Muscle layer of colon (tissue), 2 donors: ENCODE measurements around the gene HOXA1.
A peak's percentile ranks its signal among the peaks of the same experiment; 100 is the strongest.

Experiments
- H3K27ac ChIP-seq: one replicate; pipeline ENCODE4 v1.7.0; 2013; ENCODE audit warnings: low read depth, mild to moderate bottlenecking, low read length, moderate library complexity
- H3K27me3 ChIP-seq, 2 donors: one replicate each; pipeline ENCODE4 v1.7.0; 2013; ENCODE audit warnings: low read length in 2 of 2, mild to moderate bottlenecking in 2 of 2; ENCODE audit not compliant: insufficient read depth in 2 of 2, control insufficient read depth in 1 of 2
- H3K36me3 ChIP-seq: one replicate; pipeline ENCODE4 v1.7.0; 2013; ENCODE audit warnings: mild to moderate bottlenecking, low read length; ENCODE audit not compliant: insufficient read depth
- H3K4me1 ChIP-seq: one replicate; pipeline ENCODE4 v1.7.0; 2013; ENCODE audit warnings: mild to moderate bottlenecking, low read length; ENCODE audit not compliant: insufficient read depth
- H3K4me3 ChIP-seq, 2 donors: one replicate each; pipeline ENCODE4 v1.7.0; 2013; ENCODE audit warnings: low read length in 2 of 2, low read depth in 1 of 2, mild to moderate bottlenecking in 1 of 2, moderate library complexity in 1 of 2
- H3K9ac ChIP-seq: one replicate; pipeline ENCODE4 v1.7.0; 2013; ENCODE audit warnings: low read length
- H3K9me3 ChIP-seq: one replicate; pipeline ENCODE4 v1.7.0; 2013; ENCODE audit warnings: mild to moderate bottlenecking, low read length
- donor health status: abdominal sarcoma.
- donor health status: Adenocarcinoma of cecum.

The HOXA1 gene

DNA sequence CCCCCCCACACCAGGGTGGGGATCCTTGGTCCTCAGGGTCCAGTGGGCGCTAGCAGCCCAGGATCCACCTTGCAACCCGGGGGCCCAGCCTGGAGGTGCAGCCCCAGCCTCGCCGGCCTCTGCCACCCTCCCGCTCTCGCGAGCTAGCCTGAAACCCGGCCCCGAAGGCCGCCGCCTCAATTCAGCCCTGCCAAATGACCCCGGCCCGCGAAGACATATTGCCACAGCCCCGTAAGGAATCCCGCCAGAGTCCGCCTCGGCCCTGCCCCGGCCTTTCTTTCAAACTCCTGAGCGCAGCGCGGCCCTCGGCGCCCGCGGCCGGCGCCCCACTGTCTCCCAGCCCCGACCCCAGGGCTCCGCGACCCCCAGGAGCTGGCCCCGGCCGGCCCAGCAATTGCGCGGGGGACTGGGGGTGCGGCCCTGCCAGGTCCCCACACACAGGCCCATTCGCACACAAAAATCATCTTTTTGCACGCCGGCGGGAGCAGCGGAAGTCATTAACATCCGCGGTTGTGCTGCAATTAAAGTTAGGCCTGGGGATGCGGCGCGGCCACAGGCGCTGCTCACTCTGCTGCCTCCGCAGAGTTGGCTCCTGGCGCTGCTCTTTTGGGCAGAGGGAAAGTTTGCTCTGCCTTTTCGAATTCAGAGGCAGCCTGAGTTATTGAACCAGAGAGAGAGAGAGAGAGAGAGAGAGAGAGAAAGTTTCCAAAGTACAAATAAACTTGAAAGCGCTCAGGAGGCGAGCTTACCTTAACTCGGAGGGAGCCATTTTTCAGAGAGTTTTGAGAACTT lies 43.7 kb upstream of the HOXA1 start:
- H3K27me3 ChIP-seq = no peaks in the 10 kb centered on the region
- H3K36me3 ChIP-seq = peaks cover 17% of the 10 kb centered on the region
- H3K4me3 ChIP-seq = peak overlapping the region in 1 of 2 donors; percentile 39
- no peak overlapping the region for H3K9ac ChIP-seq
- no peaks in the 10 kb centered on the region for H3K9me3 ChIP-seq
- peaks cover 59% of the 10 kb centered on the region for H3K4me1 ChIP-seq
- peak overlapping the region; percentile 59 for H3K27ac ChIP-seq

DNA sequence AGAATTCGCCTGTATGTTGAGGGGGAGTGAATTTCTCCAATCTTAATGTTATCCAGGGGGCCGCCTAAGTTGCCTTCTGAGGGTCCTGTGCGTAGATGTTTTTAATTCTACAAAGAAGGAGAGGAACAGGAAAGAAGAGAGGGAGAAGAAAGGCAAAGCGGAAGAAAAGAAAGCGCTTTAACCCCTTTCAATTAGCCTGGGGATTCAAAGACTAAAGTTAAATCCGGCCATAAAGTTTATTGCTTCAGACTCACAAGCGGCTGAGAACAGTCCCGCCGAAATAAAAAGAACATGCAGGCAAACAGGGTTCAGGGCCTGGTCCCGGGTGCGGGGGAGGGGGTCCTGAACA lies 43.2 kb upstream of the HOXA1 start:
- no peak overlapping the region for H3K9ac ChIP-seq
- H3K4me1 ChIP-seq = peaks cover 59% of the 10 kb centered on the region
- peaks cover 12% of the 10 kb centered on the region for H3K36me3 ChIP-seq
- H3K27ac ChIP-seq = peak overlapping the region; percentile 59
- H3K27me3 ChIP-seq = no peaks in the 10 kb centered on the region
- H3K4me3 ChIP-seq = peak overlapping the region in 1 of 2 donors; percentile 39
- no peaks in the 10 kb centered on the region for H3K9me3 ChIP-seq

DNA sequence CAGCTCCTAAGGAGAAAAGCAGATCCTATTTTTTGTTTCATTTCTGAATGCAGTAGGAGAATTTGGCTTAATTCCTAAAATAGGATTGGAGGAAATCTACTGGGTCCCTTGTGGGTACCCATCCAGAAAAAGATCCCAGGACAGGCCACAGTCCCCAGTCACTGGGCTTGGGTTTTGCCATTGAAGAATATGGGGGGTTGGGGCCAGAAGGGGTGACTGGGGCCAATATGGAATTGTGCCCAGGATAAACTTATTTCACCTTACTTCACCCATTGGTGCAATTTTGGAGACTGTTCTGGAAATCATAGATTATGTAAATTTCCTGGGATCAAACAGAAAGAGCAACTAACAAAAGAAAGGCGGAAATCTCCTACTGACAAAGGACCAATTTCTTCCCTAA lies 42.7 kb upstream of the HOXA1 start:
- peaks cover 9% of the 10 kb centered on the region for H3K36me3 ChIP-seq
- no peak overlapping the region for H3K9ac ChIP-seq
- H3K4me1 ChIP-seq = peaks cover 64% of the 10 kb centered on the region
- H3K27ac ChIP-seq = peak overlapping the region; percentile 59
- no peak overlapping the region for H3K4me3 ChIP-seq
- no peaks in the 10 kb centered on the region for H3K27me3 ChIP-seq
- no peaks in the 10 kb centered on the region for H3K9me3 ChIP-seq

DNA sequence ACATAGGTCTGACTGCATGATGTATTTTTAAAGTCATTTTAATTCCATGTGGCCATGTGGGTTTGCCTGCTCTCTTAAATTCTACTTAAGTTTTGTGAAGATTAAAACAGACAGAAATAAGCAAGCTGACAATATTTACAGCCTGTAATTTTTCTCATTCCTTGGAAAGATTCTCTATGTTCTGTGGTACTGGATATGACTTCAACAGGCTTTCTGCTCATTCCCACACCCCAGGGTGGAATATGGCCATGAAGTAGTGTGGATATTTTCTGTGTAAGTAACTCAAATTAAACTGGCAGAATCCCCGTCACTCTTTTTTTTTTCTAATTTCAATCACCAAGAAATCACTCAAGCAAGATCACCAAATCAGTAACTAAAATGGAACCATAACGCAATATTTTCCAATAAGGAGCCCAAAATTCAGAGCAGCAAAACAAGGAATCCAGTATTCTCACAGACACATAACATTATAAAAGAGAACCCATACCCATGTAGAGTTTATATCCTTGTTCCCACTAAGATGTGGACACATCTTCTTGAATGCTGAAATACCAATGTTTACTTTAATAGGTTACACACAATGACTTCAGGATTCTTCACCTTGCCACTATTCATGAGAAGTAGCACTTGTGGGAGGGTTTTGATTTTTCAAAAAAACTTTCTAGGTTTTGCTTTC lies 42.0 kb upstream of the HOXA1 start:
- Histone ChIP-seq H3K9me3 (no peaks in the 10 kb centered on the region), H3K4me3 (no peak overlapping the region), H3K9ac (peak overlapping the region; percentile 46), H3K4me1 (peaks cover 71% of the 10 kb centered on the region), H3K27me3 (no peaks in the 10 kb centered on the region), H3K36me3 (peaks cover 9% of the 10 kb centered on the region), H3K27ac (peak overlapping the region; percentile 59)

DNA sequence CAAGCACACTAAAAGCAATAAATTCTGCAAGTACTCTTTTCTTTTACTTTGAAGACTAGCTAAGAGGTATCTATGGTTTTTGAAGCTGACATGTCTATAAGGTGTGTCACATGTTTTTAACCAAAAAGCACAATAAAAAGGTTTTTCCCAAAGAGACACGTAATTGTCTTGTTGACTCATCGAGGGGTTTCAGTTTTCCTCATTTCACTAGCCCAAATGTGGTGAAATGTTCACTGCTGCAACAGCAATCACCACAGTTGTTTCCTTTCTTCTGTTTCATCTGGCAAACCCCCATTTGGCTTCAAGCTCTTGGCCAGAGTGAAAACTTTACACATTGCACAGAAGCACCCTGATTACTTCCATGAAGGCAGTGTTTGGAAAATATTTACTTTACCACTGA lies 38.6 kb upstream of the HOXA1 start:
- peak overlapping the region; percentile 28 for H3K27ac ChIP-seq
- H3K9me3 ChIP-seq = no peaks in the 10 kb centered on the region
- peaks cover 78% of the 10 kb centered on the region for H3K4me1 ChIP-seq
- no peak overlapping the region for H3K4me3 ChIP-seq
- H3K36me3 ChIP-seq = no peaks in the 10 kb centered on the region
- no peaks in the 10 kb centered on the region for H3K27me3 ChIP-seq
- peak overlapping the region; percentile 6 for H3K9ac ChIP-seq

DNA sequence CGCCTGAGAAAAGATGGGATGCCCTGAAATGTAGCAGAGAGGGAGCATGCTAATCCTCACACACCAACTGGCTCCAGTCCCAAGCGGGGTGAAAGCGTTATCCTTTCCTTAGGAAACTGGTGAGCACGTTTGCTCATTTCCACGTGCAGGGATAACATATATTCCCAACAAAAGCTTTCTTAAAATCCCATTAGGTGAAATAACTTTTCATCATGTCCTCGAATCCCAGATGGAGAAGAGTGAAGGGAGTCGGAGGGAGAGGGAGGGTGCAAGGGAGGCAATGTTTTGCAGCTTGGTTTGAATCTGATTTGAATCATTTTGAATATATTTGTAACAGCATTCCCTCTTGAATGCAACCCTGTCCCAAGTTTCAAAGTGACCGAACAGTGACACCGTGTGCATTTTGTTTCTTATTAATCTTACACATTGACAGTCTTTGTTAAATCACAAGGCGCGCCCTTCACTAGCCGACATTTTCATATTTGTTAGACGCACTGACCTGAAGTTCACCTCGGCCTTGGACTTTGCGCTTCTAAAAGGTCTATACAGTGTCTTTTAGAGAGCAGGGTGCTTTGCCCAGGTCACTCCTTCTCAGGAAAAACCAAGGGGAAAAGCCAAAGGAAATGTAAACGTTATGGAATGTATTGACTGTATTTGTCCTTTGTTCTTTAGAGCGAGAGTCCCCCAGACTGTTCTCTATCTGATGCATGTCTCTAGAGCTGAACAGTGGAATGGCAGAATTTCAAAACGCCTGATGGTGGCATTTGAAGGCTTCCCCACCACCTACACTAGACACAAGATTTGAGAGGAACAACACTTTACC lies 37.8 kb upstream of the HOXA1 start:
- peak overlapping the region; percentile 6 for H3K9ac ChIP-seq
- peak overlapping the region; percentile 35 for H3K27ac ChIP-seq
- peaks cover 82% of the 10 kb centered on the region for H3K4me1 ChIP-seq
- no peaks in the 10 kb centered on the region for H3K9me3 ChIP-seq
- H3K27me3 ChIP-seq = no peaks in the 10 kb centered on the region
- no peaks in the 10 kb centered on the region for H3K36me3 ChIP-seq
- no peak overlapping the region for H3K4me3 ChIP-seq

DNA sequence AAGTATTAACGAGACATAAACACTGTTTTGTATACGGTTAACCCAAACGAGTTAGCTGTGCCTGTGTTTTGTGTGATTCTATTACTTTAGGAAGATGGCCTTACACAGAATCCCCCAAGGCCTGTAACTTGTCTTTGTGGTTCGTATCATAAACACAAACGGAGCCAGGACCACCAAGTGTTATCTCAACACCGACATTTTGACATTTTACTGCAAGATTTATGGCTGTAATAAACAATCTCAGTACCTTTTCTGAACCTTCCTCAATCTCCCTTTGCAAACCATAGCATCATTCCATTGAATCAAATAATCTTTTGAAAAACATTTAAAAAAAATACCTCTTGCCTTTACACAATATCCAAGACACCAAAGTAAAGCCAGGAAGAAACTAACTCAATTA lies 37.2 kb upstream of the HOXA1 start:
- Histone ChIP-seq H3K36me3 (no peaks in the 10 kb centered on the region), H3K4me1 (peaks cover 82% of the 10 kb centered on the region)

DNA sequence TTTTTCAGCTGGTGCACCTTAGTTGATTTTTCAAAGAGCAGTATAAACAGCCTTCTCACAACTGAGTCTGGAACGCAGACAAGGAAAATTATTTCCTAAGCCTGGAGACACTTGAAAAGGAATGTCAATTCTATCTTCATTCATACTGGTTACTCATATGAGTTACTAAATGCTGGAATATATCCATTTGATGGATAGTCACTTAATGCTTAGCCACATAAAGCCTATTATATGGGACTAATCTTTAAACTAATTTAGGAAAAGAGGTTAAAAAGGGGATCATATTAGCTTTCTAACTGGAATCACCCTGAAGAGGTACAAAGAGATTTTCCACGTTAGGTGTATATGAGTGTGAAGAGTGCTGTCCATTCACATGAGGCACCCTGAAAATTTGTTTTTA lies 36.4 kb upstream of the HOXA1 start:
- Histone ChIP-seq H3K9ac (no peak overlapping the region), H3K27me3 (no peaks in the 10 kb centered on the region), H3K27ac (peak overlapping the region; percentile 17), H3K4me1 (peaks cover 82% of the 10 kb centered on the region), H3K4me3 (no peak overlapping the region), H3K36me3 (no peaks in the 10 kb centered on the region), H3K9me3 (no peaks in the 10 kb centered on the region)

More for the DNA sequence above, 37.2 kb upstream of the HOXA1 start:
- Histone ChIP-seq H3K9me3 (no peaks in the 10 kb centered on the region), H3K4me3 (no peak overlapping the region), H3K27me3 (no peaks in the 10 kb centered on the region), H3K9ac (no peak overlapping the region), H3K27ac (peak overlapping the region; percentile 35)

DNA sequence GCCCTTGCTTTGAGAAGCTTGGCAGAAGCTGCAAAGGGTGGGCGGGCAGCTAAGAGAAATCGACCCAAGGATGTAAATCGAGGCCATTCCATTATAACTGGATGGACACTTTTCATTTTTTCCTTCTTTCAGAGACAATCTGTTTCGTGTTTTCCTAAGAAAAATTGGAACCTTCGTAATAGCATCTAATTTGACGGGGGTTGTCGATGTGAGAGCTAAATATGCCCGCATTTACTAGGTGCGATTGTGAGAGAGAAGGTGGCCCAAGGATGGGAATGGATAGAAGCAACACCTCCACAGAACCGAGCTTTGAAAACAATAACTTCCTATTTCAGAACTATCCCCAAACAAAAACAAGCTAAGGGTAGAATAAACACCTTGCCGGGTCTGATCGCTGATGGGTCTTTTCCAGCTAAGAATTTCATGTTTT lies 35.6 kb upstream of the HOXA1 start:
- no peaks in the 10 kb centered on the region for H3K9me3 ChIP-seq

DNA sequence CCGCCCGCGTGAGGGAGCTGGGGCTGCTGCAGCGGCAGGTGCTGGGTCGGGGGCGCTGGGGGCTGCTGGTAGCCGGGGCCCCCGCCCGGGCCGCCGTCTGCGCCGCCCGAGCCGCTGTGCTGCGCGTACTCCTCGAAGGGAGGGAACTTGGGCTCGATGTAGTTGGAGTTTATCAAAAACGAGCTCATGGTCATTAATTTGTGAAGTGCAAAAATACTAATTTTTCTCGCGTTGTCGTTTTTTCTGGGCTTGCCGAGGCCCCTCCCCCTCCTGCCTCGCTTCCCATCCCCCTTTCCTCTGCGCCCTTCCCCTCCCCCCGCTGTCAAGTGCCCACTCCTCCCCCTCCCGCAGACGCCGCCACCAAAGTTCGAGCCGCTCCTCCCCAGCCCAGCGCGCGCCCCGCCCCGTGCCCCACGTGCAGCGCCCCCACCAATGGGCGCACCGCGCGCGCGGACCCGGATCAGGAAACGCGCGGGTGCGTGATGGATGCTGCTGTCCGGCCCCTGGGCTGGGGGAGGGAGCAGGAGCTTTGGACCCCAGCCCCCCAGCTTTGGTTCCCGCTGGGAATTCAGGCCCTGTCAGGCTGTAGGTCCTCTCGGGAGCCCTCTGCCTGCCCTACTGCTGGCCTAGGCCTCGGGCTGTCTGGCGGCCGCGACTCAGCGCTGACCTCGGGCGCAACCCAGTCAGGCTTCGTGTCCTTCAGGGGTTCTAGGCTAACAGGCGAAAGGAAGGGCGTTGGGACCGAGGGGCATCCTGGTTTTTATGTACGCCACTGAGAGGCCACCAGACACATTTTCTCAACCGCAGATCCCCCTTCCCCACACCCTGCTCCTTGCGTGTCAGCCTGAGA lies 35.0 kb upstream of the HOXA1 start, which contains the start of gene HOXA4:
Gene HOXA4 (minus strand): TSS at position 218 of the 850 bp plus-strand sequence. CDS start 24 bp downstream, at position 194.
- Histone ChIP-seq H3K9me3 (no peaks in the 10 kb centered on the region), H3K27ac (peak within 1 kb of the TSS; percentile 77), H3K36me3 (no peaks in the 10 kb centered on the region), H3K9ac (peak within 1 kb of the TSS; percentile 79), H3K27me3 (no peaks in the 10 kb centered on the region), H3K4me3 (peak within 1 kb of the TSS; percentile 69 to 75), H3K4me1 (peaks cover 82% of the 10 kb centered on the region)

More for the DNA sequence above, 35.6 kb upstream of the HOXA1 start:
- Histone ChIP-seq H3K4me3 (peak overlapping the region; percentile 69 to 75), H3K36me3 (no peaks in the 10 kb centered on the region), H3K4me1 (peaks cover 82% of the 10 kb centered on the region), H3K27me3 (no peaks in the 10 kb centered on the region), H3K27ac (peak overlapping the region; percentile 77), H3K9ac (peak overlapping the region; percentile 79)
